Vagina (tissue), 2 donors: ENCODE data around the gene RHEX. TPM values are rescaled to one million over a fixed set of nuclear protein-coding genes. Genes with fewer than 3 reads are reported as not detected.

ENCODE experiments used
- DNase-seq, 2 donors: peaks; one replicate each; pipeline ENCODE4 v3.0.0-alpha.2; 2017; ENCODE audit errors: extremely low spot score in 2 of 2
- H3K27ac ChIP-seq: fragments of 200-600 bp; sonication (generic); one replicate; pipeline ENCODE4 v1.5.1; 2019
- H3K27me3 ChIP-seq: fragments of 200-600 bp; sonication (generic); one replicate; pipeline ENCODE4 v1.5.1; 2019
- H3K36me3 ChIP-seq, 2 donors: fragments of 200-600 bp; sonication (generic); one replicate each; pipeline ENCODE4 v1.5.1; 2017 to 2019
- H3K4me1 ChIP-seq: fragments of 200-600 bp; sonication (generic); one replicate; pipeline ENCODE4 v1.5.1; 2019
- H3K4me3 ChIP-seq, 2 donors: fragments of 200-600 bp; sonication (generic); 1 replicate in 1 of 2; 2 replicates in 1 of 2; pipeline ENCODE4 v1.5.1; 2016 to 2019
- H3K9me3 ChIP-seq: fragments of 200-600 bp; sonication (generic); one replicate; pipeline ENCODE4 v1.5.1; 2019
- CTCF ChIP-seq, 3 experiments: fragments of 450-650 bp in 2 of 3; fragments of 200-600 bp in 1 of 3; sonication (generic) in 1 of 3; IDR thresholded peaks; one replicate each; pipeline ENCODE4 v1.5.1; 2017 to 2019; ENCODE audit warnings: antibody characterized with exemption in 3 of 3, mild to moderate bottlenecking in 2 of 3, moderate library complexity in 2 of 3
- POLR2A ChIP-seq, 2 donors: fragments of 450-650 bp; IDR thresholded peaks; one replicate each; pipeline ENCODE4 v1.6.1; 2017; ENCODE audit warnings: antibody characterized with exemption in 2 of 2, mild to moderate bottlenecking in 2 of 2, moderate library complexity in 2 of 2
- POLR2AphosphoS5 ChIP-seq, 2 donors: sonication (generic); formaldehyde crosslinking; IDR thresholded peaks; one replicate each; pipeline ENCODE4 v1.9.0; 2017; ENCODE audit warnings: antibody characterized with exemption in 2 of 2, mild to moderate bottlenecking in 2 of 2, low read depth in 1 of 2; ENCODE audit not compliant: insufficient read depth in 1 of 2
- intact Hi-C: fragments of 100-400 bp; cut with DNase I; formaldehyde crosslinking; loops from one replicate; pipeline ENCODE4 v1.15.1; 2023
- total RNA-seq: library from RNA; depleted of rRNA; stranded (reverse); fragments of >200 nt; gene quantifications from one replicate; pipeline ENCODE4 v1.2.3, GENCODE V29; 2016

RHEX gene
- total RNA-seq, 1 donor from 2014 or later: 1.7 TPM

- no peak overlapping the region for H3K4me3 ChIP-seq
- no peaks in the 10 kb centered on the region for H3K4me1 ChIP-seq
- H3K27ac ChIP-seq: no peak overlapping the region
- TF ChIP-seq POLR2A (IDR thresholded peaks at IDR 0.05): no peak
- TF ChIP-seq CTCF (IDR thresholded peaks at IDR 0.05): no peak
- TF ChIP-seq POLR2AphosphoS5 (IDR thresholded peaks at IDR 0.05; ENCODE audit: insufficient read depth in 1 of 2, low read depth in 1 of 2): no peak
- no peaks in the 10 kb centered on the region for H3K36me3 ChIP-seq
- no peaks in the 10 kb centered on the region for H3K9me3 ChIP-seq
- no peaks in the 10 kb centered on the region for H3K27me3 ChIP-seq
- DNase-seq: no peak
- intact Hi-C loops: no loop called here
Observed at GRCh38 chr1:206135248-206135647, 82.3 kb downstream of the RHEX start.

- no peak for DNase-seq
- TF ChIP-seq POLR2A (IDR thresholded peaks at IDR 0.05) (no peak), POLR2AphosphoS5 (IDR thresholded peaks at IDR 0.05; ENCODE audit: insufficient read depth in 1 of 2, low read depth in 1 of 2) (no peak), CTCF (IDR thresholded peaks at IDR 0.05) (no peak)
- H3K36me3 ChIP-seq: no peaks in the 10 kb centered on the region
Observed at GRCh38 chr1:206136241-206136640, 83.3 kb downstream of the RHEX start.

GRCh38 chr1:206142011-206142410 lies 89.0 kb downstream of the RHEX start:
- Histone ChIP-seq H3K36me3 (no peaks in the 10 kb centered on the region), H3K27ac (no peak overlapping the region), H3K27me3 (no peaks in the 10 kb centered on the region), H3K4me3 (no peak overlapping the region), H3K4me1 (no peaks in the 10 kb centered on the region), H3K9me3 (no peaks in the 10 kb centered on the region)
- intact Hi-C loops: no loop called here
- TF ChIP-seq CTCF (IDR thresholded peaks at IDR 0.05) (no peak), POLR2AphosphoS5 (IDR thresholded peaks at IDR 0.05; ENCODE audit: insufficient read depth in 1 of 2, low read depth in 1 of 2) (no peak), POLR2A (IDR thresholded peaks at IDR 0.05) (no peak)
- no peak for DNase-seq

More at GRCh38 chr1:206136241-206136640, 83.3 kb downstream of the RHEX start:
- Histone ChIP-seq H3K9me3 (no peaks in the 10 kb centered on the region), H3K27ac (no peak overlapping the region), H3K4me1 (no peaks in the 10 kb centered on the region), H3K4me3 (no peak overlapping the region), H3K27me3 (no peaks in the 10 kb centered on the region)
- intact Hi-C loops: no loop called here

- Histone ChIP-seq H3K27ac (no peak overlapping the region), H3K36me3 (no peaks in the 10 kb centered on the region), H3K27me3 (no peaks in the 10 kb centered on the region), H3K4me3 (no peak overlapping the region), H3K4me1 (no peaks in the 10 kb centered on the region), H3K9me3 (no peaks in the 10 kb centered on the region)
- TF ChIP-seq POLR2A (IDR thresholded peaks at IDR 0.05): no peak
- no peak for TF ChIP-seq CTCF (IDR thresholded peaks at IDR 0.05)
- no peak for TF ChIP-seq POLR2AphosphoS5 (IDR thresholded peaks at IDR 0.05; ENCODE audit: insufficient read depth in 1 of 2, low read depth in 1 of 2)
- DNase-seq: no peak
- intact Hi-C loops: no loop called here
Observed at GRCh38 chr1:206142770-206143169, 89.8 kb downstream of the RHEX start.

- Histone ChIP-seq H3K27me3 (no peaks in the 10 kb centered on the region), H3K4me1 (no peaks in the 10 kb centered on the region), H3K4me3 (no peak overlapping the region), H3K36me3 (no peaks in the 10 kb centered on the region), H3K27ac (no peak overlapping the region), H3K9me3 (no peaks in the 10 kb centered on the region)
- intact Hi-C loops: no loop called here
- TF ChIP-seq CTCF (IDR thresholded peaks at IDR 0.05): no peak
- DNase-seq: no peak
Observed at GRCh38 chr1:206143537-206144172, 90.7 kb downstream of the RHEX start.
